Neural progenitor cell (in vitro differentiated cells): ENCODE data around the gene C11orf65. TPM values are rescaled to one million over a fixed set of nuclear protein-coding genes. Genes with fewer than 3 reads are reported as not detected.
"Not testable (repeated sequence)": the region's sequence is repeated elsewhere in the genome, so short reads cannot be mapped to it uniquely, and the experiment has no call there.

Experiments used
- DNase-seq: peaks from one replicate; pipeline ENCODE4 v3.0.0-alpha.2; 2016; ENCODE audit warnings: low spot score
- H2AFZ ChIP-seq: fragments of 200-600 bp; sonication (generic); replicated peaks from 2 replicates; pipeline ENCODE4 v1.6.1; 2016; ENCODE audit warnings: antibody characterized with exemption
- H3F3A ChIP-seq: fragments of 200-600 bp; sonication (generic); 2 replicates; pipeline ENCODE4 v1.6.1; 2016; ENCODE audit warnings: antibody characterized with exemption, low read depth
- H3K27ac ChIP-seq: fragments of 200-600 bp; sonication (generic); 2 replicates; pipeline ENCODE4 v1.5.1; 2016; ENCODE audit warnings: mild to moderate bottlenecking
- H3K27me3 ChIP-seq: fragments of 200-600 bp; sonication (generic); 2 replicates; pipeline ENCODE4 v1.6.1; 2016; ENCODE audit warnings: mild to moderate bottlenecking, moderate library complexity
- H3K36me3 ChIP-seq: fragments of 200-600 bp; sonication (generic); 2 replicates; pipeline ENCODE4 v1.5.1; 2016
- H3K4me1 ChIP-seq: fragments of 200-600 bp; sonication (generic); 2 replicates; pipeline ENCODE4 v1.6.1; 2016; ENCODE audit warnings: mixed run types
- H3K4me2 ChIP-seq: fragments of 200-600 bp; sonication (generic); 2 replicates; pipeline ENCODE4 v1.6.1; 2016
- H3K4me3 ChIP-seq: fragments of 200-600 bp; sonication (generic); 2 replicates; pipeline ENCODE4 v1.5.1; 2016
- H3K79me2 ChIP-seq: fragments of 200-600 bp; sonication (generic); 2 replicates; pipeline ENCODE4 v1.6.1; 2016; ENCODE audit warnings: low read depth
- H3K9ac ChIP-seq: fragments of 200-600 bp; sonication (generic); 2 replicates; pipeline ENCODE4 v1.6.1; 2016
- H3K9me3 ChIP-seq: fragments of 200-600 bp; sonication (generic); 2 replicates; pipeline ENCODE4 v1.5.1; 2016; ENCODE audit warnings: low read depth
- H4K20me1 ChIP-seq: fragments of 200-600 bp; sonication (generic); 2 replicates; pipeline ENCODE4 v1.6.1; 2016; ENCODE audit warnings: low read depth
- H3K27ac Mint-ChIP-seq: 3 replicates; pipeline ENCODE4 v1.8.0; 2021; ENCODE audit warnings: mixed read lengths
- H3K27me3 Mint-ChIP-seq: 2 replicates; pipeline ENCODE4 v1.8.0; 2022; ENCODE audit warnings: low read depth, mild to moderate bottlenecking, inconsistent platforms, moderate library complexity, mixed read lengths; ENCODE audit not compliant: insufficient read depth
- H3K36me3 Mint-ChIP-seq: 3 replicates; pipeline ENCODE4 v1.8.0; 2021; ENCODE audit warnings: mixed read lengths
- H3K4me1 Mint-ChIP-seq: 3 replicates; pipeline ENCODE4 v1.8.0; 2021; ENCODE audit warnings: mixed read lengths
- H3K4me3 Mint-ChIP-seq: 3 replicates; pipeline ENCODE4 v1.8.0; 2021; ENCODE audit warnings: mild to moderate bottlenecking, moderate library complexity, mixed read lengths
- H3K9me3 Mint-ChIP-seq: 3 replicates; pipeline ENCODE4 v1.8.0; 2020; ENCODE audit warnings: mixed read lengths
- EZH2 ChIP-seq: fragments of 200-600 bp; sonication (generic); IDR thresholded peaks from 2 replicates; pipeline ENCODE4 v1.6.1; 2017; ENCODE audit warnings: antibody characterized with exemption, mild to moderate bottlenecking, moderate library complexity
- EZH2phosphoT487 ChIP-seq: fragments of 200-600 bp; sonication (generic); IDR thresholded peaks from 2 replicates; pipeline ENCODE4 v1.6.1; 2017; ENCODE audit warnings: antibody characterized with exemption
- total RNA-seq: library from RNA; depleted of rRNA; stranded (reverse); fragments of >200 nt; gene quantifications from 2 replicates; pipeline ENCODE4 v1.2.3, GENCODE V29; 2015; ENCODE audit warnings: low replicate concordance
- TF ChIP-seq, protein P1 (sequence below): fragments of 200-600 bp; sonication (generic); IDR thresholded peaks from 2 replicates; pipeline ENCODE4 v1.5.1; 2017; ENCODE audit warnings: antibody characterized with exemption, mild to moderate bottlenecking

Gene C11orf65
- total RNA-seq, 1 donor from 2014 or later = 11.4 TPM

GRCh38 chr11:108392353-108392752 is 75.0 kb downstream of the C11orf65 start:
- H3K4me3 ChIP-seq = no peak overlapping the region
- H3K27ac ChIP-seq = no peak overlapping the region
- H3K4me1 ChIP-seq = no peaks in the 10 kb centered on the region
- H3F3A ChIP-seq = no peaks in the 10 kb centered on the region
- no peaks in the 10 kb centered on the region for H3K36me3 Mint-ChIP-seq
- no peak overlapping the region for H3K27ac Mint-ChIP-seq
- H3K9ac ChIP-seq = no peak overlapping the region
- H3K36me3 ChIP-seq = no peaks in the 10 kb centered on the region
- H3K27me3 Mint-ChIP-seq = no peaks in the 10 kb centered on the region
- H3K27me3 ChIP-seq = no peaks in the 10 kb centered on the region
- H3K4me1 Mint-ChIP-seq = no peaks in the 10 kb centered on the region
- no peak overlapping the region for H3K4me3 Mint-ChIP-seq
- H2AFZ ChIP-seq = no peak overlapping the region
- DNase-seq = no peak
- no peak for TF ChIP-seq EZH2phosphoT487
- no peak for TF ChIP-seq EZH2
- TF ChIP-seq, protein P1, sequence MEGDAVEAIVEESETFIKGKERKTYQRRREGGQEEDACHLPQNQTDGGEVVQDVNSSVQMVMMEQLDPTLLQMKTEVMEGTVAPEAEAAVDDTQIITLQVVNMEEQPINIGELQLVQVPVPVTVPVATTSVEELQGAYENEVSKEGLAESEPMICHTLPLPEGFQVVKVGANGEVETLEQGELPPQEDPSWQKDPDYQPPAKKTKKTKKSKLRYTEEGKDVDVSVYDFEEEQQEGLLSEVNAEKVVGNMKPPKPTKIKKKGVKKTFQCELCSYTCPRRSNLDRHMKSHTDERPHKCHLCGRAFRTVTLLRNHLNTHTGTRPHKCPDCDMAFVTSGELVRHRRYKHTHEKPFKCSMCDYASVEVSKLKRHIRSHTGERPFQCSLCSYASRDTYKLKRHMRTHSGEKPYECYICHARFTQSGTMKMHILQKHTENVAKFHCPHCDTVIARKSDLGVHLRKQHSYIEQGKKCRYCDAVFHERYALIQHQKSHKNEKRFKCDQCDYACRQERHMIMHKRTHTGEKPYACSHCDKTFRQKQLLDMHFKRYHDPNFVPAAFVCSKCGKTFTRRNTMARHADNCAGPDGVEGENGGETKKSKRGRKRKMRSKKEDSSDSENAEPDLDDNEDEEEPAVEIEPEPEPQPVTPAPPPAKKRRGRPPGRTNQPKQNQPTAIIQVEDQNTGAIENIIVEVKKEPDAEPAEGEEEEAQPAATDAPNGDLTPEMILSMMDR = no peak
- H3K79me2 ChIP-seq = no peaks in the 10 kb centered on the region
- no peaks in the 10 kb centered on the region for H4K20me1 ChIP-seq
- no peak overlapping the region for H3K4me2 ChIP-seq
- no peaks in the 10 kb centered on the region for H3K9me3 Mint-ChIP-seq
- no peaks in the 10 kb centered on the region for H3K9me3 ChIP-seq

GRCh38 chr11:108388576-108388975 is 78.8 kb downstream of the C11orf65 start:
- no peaks in the 10 kb centered on the region for H3K36me3 ChIP-seq
- H3K4me3 Mint-ChIP-seq = no peak overlapping the region
- no peaks in the 10 kb centered on the region for H3K27me3 Mint-ChIP-seq
- no peaks in the 10 kb centered on the region for H3K9me3 ChIP-seq
- H3K27ac ChIP-seq = no peak overlapping the region
- no peak overlapping the region for H2AFZ ChIP-seq
- no peaks in the 10 kb centered on the region for H3K4me1 ChIP-seq
- no peaks in the 10 kb centered on the region for H3K27me3 ChIP-seq
- no peak overlapping the region for H3K4me2 ChIP-seq
- H3K4me3 ChIP-seq = no peak overlapping the region
- H3K27ac Mint-ChIP-seq = no peak overlapping the region
- peaks cover 2% of the 10 kb centered on the region for H3K36me3 Mint-ChIP-seq
- H3K79me2 ChIP-seq = no peaks in the 10 kb centered on the region
- no peaks in the 10 kb centered on the region for H3K9me3 Mint-ChIP-seq
- H3F3A ChIP-seq = no peaks in the 10 kb centered on the region
- H3K9ac ChIP-seq = no peak overlapping the region
- TF ChIP-seq, protein P1 = no peak
- TF ChIP-seq EZH2phosphoT487 (no peak), EZH2 (no peak)
- H3K4me1 Mint-ChIP-seq = no peaks in the 10 kb centered on the region
- no peak for DNase-seq
- H4K20me1 ChIP-seq = no peaks in the 10 kb centered on the region

DNA sequence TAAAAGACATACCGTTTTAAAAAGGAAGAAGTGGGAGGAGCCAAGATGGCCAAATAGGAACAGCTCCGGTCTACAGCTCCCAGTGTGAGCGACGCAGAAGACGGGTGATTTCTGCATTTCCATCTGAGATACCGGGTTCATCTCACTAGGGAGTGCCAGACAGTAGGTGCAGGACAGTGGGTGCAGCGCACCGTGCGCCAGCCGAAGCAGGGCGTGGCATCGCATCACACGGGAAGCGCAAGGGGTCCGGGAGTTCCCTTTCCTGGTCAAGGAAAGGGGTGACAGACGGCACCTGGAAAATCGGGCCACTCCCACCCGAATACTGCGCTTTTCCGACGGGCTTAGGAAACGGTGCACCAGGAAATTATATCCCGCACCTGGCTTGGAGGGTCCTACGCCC is 93.8 kb downstream of the C11orf65 start:
- not testable (repeated sequence) for H4K20me1 ChIP-seq, H3K36me3 ChIP-seq, H3K9me3 ChIP-seq, H3K9me3 Mint-ChIP-seq, DNase-seq, H3K4me1 Mint-ChIP-seq, H3K27me3 Mint-ChIP-seq, H3K79me2 ChIP-seq, H3K4me2 ChIP-seq, H3K27me3 ChIP-seq, H3K4me3 Mint-ChIP-seq, H3K9ac ChIP-seq, H3K36me3 Mint-ChIP-seq, H3K27ac Mint-ChIP-seq, H2AFZ ChIP-seq, H3K4me1 ChIP-seq, H3K4me3 ChIP-seq, H3F3A ChIP-seq, H3K27ac ChIP-seq

GRCh38 chr11:108370990-108371389 is 96.3 kb downstream of the C11orf65 start:
- no peak overlapping the region for H3K4me3 Mint-ChIP-seq
- H3K4me1 Mint-ChIP-seq = no peaks in the 10 kb centered on the region
- no peaks in the 10 kb centered on the region for H3K27me3 Mint-ChIP-seq
- DNase-seq = no peak
- H4K20me1 ChIP-seq = no peaks in the 10 kb centered on the region
- no peak overlapping the region for H3K27ac Mint-ChIP-seq
- no peaks in the 10 kb centered on the region for H3F3A ChIP-seq
- H3K27me3 ChIP-seq = no peaks in the 10 kb centered on the region
- H3K27ac ChIP-seq = no peak overlapping the region
- H2AFZ ChIP-seq = no peak overlapping the region
- no peaks in the 10 kb centered on the region for H3K9me3 ChIP-seq
- TF ChIP-seq EZH2phosphoT487 = no peak
- TF ChIP-seq, protein P1 = no peak
- TF ChIP-seq EZH2 = no peak
- H3K79me2 ChIP-seq = no peaks in the 10 kb centered on the region
- H3K36me3 ChIP-seq = no peaks in the 10 kb centered on the region
- H3K36me3 Mint-ChIP-seq = peaks cover 8% of the 10 kb centered on the region
- no peaks in the 10 kb centered on the region for H3K4me1 ChIP-seq
- H3K4me3 ChIP-seq = no peak overlapping the region
- H3K9ac ChIP-seq = no peak overlapping the region
- H3K9me3 Mint-ChIP-seq = peaks cover 7% of the 10 kb centered on the region
- H3K4me2 ChIP-seq = no peak overlapping the region
